Right forelimb (tissue), 1 donor: Measurements from ENCODE around the gene MISFA.
"Not testable (repeated sequence)": the region's sequence is repeated elsewhere in the genome, so short reads cannot be mapped to it uniquely, and the experiment has no call there.

Experiments used
- DNase-seq: peaks from one replicate; pipeline ENCODE4 v3.0.0-alpha.2; 2018

MISFA gene

GRCh38 chr11:18599739-18600230, at the start of gene MISFA:
TSS of gene MISFA (plus strand) at chr11:18599789. CDS start at chr11:18599929, 140 bp downstream.
- no peak for DNase-seq

GRCh38 chr11:18563090-18563730, 36.4 kb upstream of the MISFA start:
- DNase-seq, result no peak

GRCh38 chr11:18564149-18564548, 35.4 kb upstream of the MISFA start:
- DNase-seq, result no peak

- DNase-seq, result no peak
Measured at GRCh38 chr11:18566406-18566805, 33.2 kb upstream of the MISFA start.

GRCh38 chr11:18567081-18567480, 32.5 kb upstream of the MISFA start:
- DNase-seq, result no peak

- DNase-seq, result no peak
Measured at GRCh38 chr11:18575361-18575760, 24.2 kb upstream of the MISFA start.

GRCh38 chr11:18578975-18579598, 20.5 kb upstream of the MISFA start:
- no peak for DNase-seq

GRCh38 chr11:18580113-18580766, 19.3 kb upstream of the MISFA start:
- no peak for DNase-seq

- no peak for DNase-seq
Measured at GRCh38 chr11:18581825-18582224, 17.8 kb upstream of the MISFA start.

- DNase-seq, result peak; percentile 96
Measured at GRCh38 chr11:18588297-18589252, 11.0 kb upstream of the MISFA start, which contains the start of gene UEVLD. TSS of gene UEVLD (minus strand) at chr11:18588734. CDS start at chr11:18588654, 80 bp downstream.

GRCh38 chr11:18590571-18590970, 9.0 kb upstream of the MISFA start:
- DNase-seq, result no peak

GRCh38 chr11:18594088-18594487, 5.5 kb upstream of the MISFA start:
- DNase-seq, result not testable (repeated sequence)

GRCh38 chr11:18594999-18595749, 4.4 kb upstream of the MISFA start:
- DNase-seq, result no peak

- no peak for DNase-seq
Measured at GRCh38 chr11:18600915-18601569, 1.5 kb downstream of the MISFA start.

- no peak for DNase-seq
Measured at GRCh38 chr11:18608376-18608775, 8.8 kb downstream of the MISFA start.

- no peak for DNase-seq
Measured at GRCh38 chr11:18611196-18611595, 11.6 kb downstream of the MISFA start.

- no peak for DNase-seq
Measured at GRCh38 chr11:18612394-18612793, 12.8 kb downstream of the MISFA start.

GRCh38 chr11:18614667-18615066, 15.1 kb downstream of the MISFA start:
- no peak for DNase-seq

- DNase-seq, result no peak
Measured at GRCh38 chr11:18615628-18616392, 16.2 kb downstream of the MISFA start.

- DNase-seq, result no peak
Measured at GRCh38 chr11:18617688-18618341, 18.2 kb downstream of the MISFA start.
